Measurements from ENCODE around the gene GNG7.

Gene GNG7

GRCh38 chr19:2702170-2703076 is at the start of gene GNG7:
GNG7 (minus strand) TSS chr19:2702694; CDS start chr19:2520688, 182,006 bp downstream.
- DNase-seq, result peak; percentile 92

GRCh38 chr19:2751438-2751830 is 48.9 kb upstream of the GNG7 start:
- no peak for DNase-seq

GRCh38 chr19:2750808-2751437 is 48.4 kb upstream of the GNG7 start:
- DNase-seq, result no peak

- DNase-seq, result no peak
Measured at GRCh38 chr19:2747349-2747748, 44.9 kb upstream of the GNG7 start.

GRCh38 chr19:2744113-2744512 is 41.6 kb upstream of the GNG7 start:
- no peak for DNase-seq

GRCh38 chr19:2743099-2743498 is 40.6 kb upstream of the GNG7 start:
- DNase-seq, result no peak

- DNase-seq, result no peak
Measured at GRCh38 chr19:2740314-2740656, 37.8 kb upstream of the GNG7 start.

GRCh38 chr19:2739602-2740313 is 37.3 kb upstream of the GNG7 start, which contains the start of gene SLC39A3:
SLC39A3 (minus strand) TSS chr19:2740017; CDS start chr19:2737257, 2,760 bp downstream.
- peak; percentile 98 for DNase-seq

- DNase-seq, result no peak
Measured at GRCh38 chr19:2736550-2737190, 34.2 kb upstream of the GNG7 start.

- DNase-seq, result no peak
Measured at GRCh38 chr19:2735374-2735773, 32.9 kb upstream of the GNG7 start.

- no peak for DNase-seq
Measured at GRCh38 chr19:2734589-2735288, 32.2 kb upstream of the GNG7 start.

- DNase-seq, result no peak
Measured at GRCh38 chr19:2733930-2734588, 31.6 kb upstream of the GNG7 start.

- no peak for DNase-seq
Measured at GRCh38 chr19:2732883-2733282, 30.4 kb upstream of the GNG7 start.

- DNase-seq, result no peak
Measured at GRCh38 chr19:2732157-2732725, 29.7 kb upstream of the GNG7 start.

- no peak for DNase-seq
Measured at GRCh38 chr19:2731181-2731995, 28.9 kb upstream of the GNG7 start.

- DNase-seq, result no peak
Measured at GRCh38 chr19:2729943-2730818, 27.7 kb upstream of the GNG7 start.

- no peak for DNase-seq
Measured at GRCh38 chr19:2728783-2729387, 26.4 kb upstream of the GNG7 start.

- DNase-seq, result no peak
Measured at GRCh38 chr19:2727640-2727944, 25.1 kb upstream of the GNG7 start.

- no peak for DNase-seq
Measured at GRCh38 chr19:2726904-2727639, 24.6 kb upstream of the GNG7 start.

All from hematopoietic multipotent progenitor cell treated with erythropoietin and hydrocortisone succinate and interleukin-3 and kit ligand, for 6 days (in vitro differentiated cells).